Lower leg skin (tissue), 3 donors: ENCODE measurements around the gene APLF.

Experiments used
- CTCF ChIP-seq, 3 donors: fragments of 450-650 bp; IDR thresholded peaks; one replicate each; pipeline ENCODE4 v1.5.1; 2016; ENCODE audit warnings: antibody characterized with exemption in 3 of 3, mild to moderate bottlenecking in 3 of 3, moderate library complexity in 2 of 3
- POLR2A ChIP-seq, 2 donors: fragments of 450-650 bp; IDR thresholded peaks; one replicate each; pipeline ENCODE4 v1.6.1; 2016 to 2017; ENCODE audit warnings: antibody characterized with exemption in 2 of 2, mild to moderate bottlenecking in 1 of 2, moderate library complexity in 1 of 2

GRCh38 chr2:68604077-68604476 lies 136.7 kb downstream of the APLF start:
- TF ChIP-seq CTCF (IDR thresholded peaks at IDR 0.05) = no peak
- TF ChIP-seq POLR2A (IDR thresholded peaks at IDR 0.05) = no peak
